ENCODE results near the gene DCAF17.
"Not testable (repeated sequence)": the region's sequence is repeated elsewhere in the genome, so short reads cannot be mapped to it uniquely, and the experiment has no call there.

Gene DCAF17

GRCh38 chr2:171411214-171411613 lies 22.8 kb upstream of the DCAF17 start:
- DNase-seq (ENCODE audit: low spot score): no peak

GRCh38 chr2:171411791-171412483 lies 22.1 kb upstream of the DCAF17 start:
- peak; percentile 35 for DNase-seq (ENCODE audit: low spot score)

GRCh38 chr2:171412571-171413175 lies 21.4 kb upstream of the DCAF17 start:
- no peak for DNase-seq (ENCODE audit: low spot score)

- DNase-seq (ENCODE audit: low spot score): not testable (repeated sequence)
Measured at GRCh38 chr2:171414645-171415044, 19.4 kb upstream of the DCAF17 start.

- DNase-seq (ENCODE audit: low spot score): peak; percentile 97
Measured at GRCh38 chr2:171416009-171416926, 17.8 kb upstream of the DCAF17 start.

- DNase-seq (ENCODE audit: low spot score): no peak
Measured at GRCh38 chr2:171419333-171419732, 14.7 kb upstream of the DCAF17 start.

GRCh38 chr2:171420728-171421563 lies 13.1 kb upstream of the DCAF17 start:
- no peak for DNase-seq (ENCODE audit: low spot score)

- DNase-seq (ENCODE audit: low spot score): not testable (repeated sequence)
Measured at GRCh38 chr2:171422710-171423495, 11.1 kb upstream of the DCAF17 start.

GRCh38 chr2:171430516-171431410 lies 3.3 kb upstream of the DCAF17 start:
- DNase-seq (ENCODE audit: low spot score): no peak

GRCh38 chr2:171431677-171432167 lies 2.3 kb upstream of the DCAF17 start:
- DNase-seq (ENCODE audit: low spot score): no peak

- peak; percentile 43 for DNase-seq (ENCODE audit: low spot score)
Measured at GRCh38 chr2:171432206-171432968, 1.6 kb upstream of the DCAF17 start.

- DNase-seq (ENCODE audit: low spot score): peak; percentile 73
Measured at GRCh38 chr2:171432969-171433762, 860 bp upstream of the DCAF17 start.

GRCh38 chr2:171433763-171434012 lies 338 bp upstream of the DCAF17 start, which contains the start of gene METTL8:
Gene METTL8 (minus strand): TSS chr2:171433990. CDS start chr2:171392185, 41,805 bp downstream.
- no peak for DNase-seq (ENCODE audit: low spot score)

GRCh38 chr2:171436307-171436706 lies 2.3 kb downstream of the DCAF17 start:
- peak; percentile 93 for DNase-seq (ENCODE audit: low spot score)

- DNase-seq (ENCODE audit: low spot score): no peak
Measured at GRCh38 chr2:171441470-171441869, 7.4 kb downstream of the DCAF17 start.

GRCh38 chr2:171447675-171448074 lies 13.6 kb downstream of the DCAF17 start:
- no peak for DNase-seq (ENCODE audit: low spot score)

GRCh38 chr2:171451074-171451473 lies 17.0 kb downstream of the DCAF17 start:
- DNase-seq (ENCODE audit: low spot score): no peak

GRCh38 chr2:171452773-171453172 lies 18.7 kb downstream of the DCAF17 start:
- no peak for DNase-seq (ENCODE audit: low spot score)

Data from RKO (cell line).